Keratinocyte (primary cell): ENCODE measurements around the gene RAPGEFL1. TPM values are rescaled to one million over a fixed set of nuclear protein-coding genes. Genes with fewer than 3 reads are reported as not detected.
"Not testable (repeated sequence)": the region's sequence is repeated elsewhere in the genome, so short reads cannot be mapped to it uniquely, and the experiment has no call there.

Experiments used
- DNase-seq: peaks from one replicate; pipeline ENCODE4 v3.0.0-alpha.2; 2011; ENCODE audit warnings: low read depth, missing footprints, low spot score
- FAIRE-seq: peaks from 2 replicates; lab custom pipeline; 2011; peaks lifted over from hg19 to GRCh38; lab: Jason Lieb, UNC
- H2AFZ ChIP-seq: 2 replicates; pipeline ENCODE4 v1.6.0; 2012; ENCODE audit warnings: low read length, control low read depth, inconsistent platforms; ENCODE audit not compliant: control insufficient read depth
- H3K27ac ChIP-seq: 2 replicates; pipeline ENCODE4 v1.5.1; 2011; ENCODE audit warnings: low read length; ENCODE audit not compliant: control insufficient read depth, insufficient read depth
- H3K27me3 ChIP-seq: 3 replicates; pipeline ENCODE4 v1.6.0; 2011; ENCODE audit warnings: low read length; ENCODE audit not compliant: control insufficient read depth, insufficient read depth; ENCODE audit errors: extremely low read depth
- H3K36me3 ChIP-seq, 2 experiments: 2 replicates in 1 of 2; 3 replicates in 1 of 2; pipeline ENCODE4 v1.5.1; 2011; ENCODE audit warnings: low read length in 2 of 2, mild to moderate bottlenecking in 1 of 2; ENCODE audit not compliant: control insufficient read depth in 2 of 2, insufficient read depth in 2 of 2; ENCODE audit errors: extremely low read depth in 1 of 2
- H3K4me1 ChIP-seq: 3 replicates; pipeline ENCODE4 v1.5.1; 2011; ENCODE audit warnings: low read length; ENCODE audit not compliant: control insufficient read depth, insufficient read depth; ENCODE audit errors: extremely low read depth
- H3K4me2 ChIP-seq: 3 replicates; pipeline ENCODE4 v1.6.0; 2011; ENCODE audit warnings: low read depth, low read length; ENCODE audit not compliant: control insufficient read depth, insufficient read depth; ENCODE audit errors: extremely low read depth
- H3K4me3 ChIP-seq, 3 experiments: fragments of 200-600 bp in 1 of 3; sonication (generic) in 1 of 3; 2 replicates in 2 of 3; 3 replicates in 1 of 3; pipeline ENCODE4 v1.5.1; 2011 to 2016; ENCODE audit warnings: low read length in 3 of 3, mild to moderate bottlenecking in 3 of 3, control low read depth in 2 of 3, inconsistent platforms in 1 of 3, low read depth in 1 of 3, mixed read lengths in 1 of 3, mixed run types in 1 of 3, moderate library complexity in 1 of 3; ENCODE audit not compliant: control insufficient read depth in 2 of 3, insufficient read depth in 2 of 3; ENCODE audit errors: extremely low read depth in 1 of 3
- H3K79me2 ChIP-seq: 2 replicates; pipeline ENCODE4 v1.6.0; 2012; ENCODE audit warnings: low read length; ENCODE audit not compliant: control insufficient read depth, insufficient read depth
- H3K9ac ChIP-seq: 3 replicates; pipeline ENCODE4 v1.6.0; 2011; ENCODE audit warnings: low read length; ENCODE audit not compliant: control insufficient read depth, insufficient read depth; ENCODE audit errors: extremely low read depth
- H3K9me1 ChIP-seq: 3 replicates; pipeline ENCODE4 v1.6.0; 2011; ENCODE audit warnings: low read length; ENCODE audit not compliant: control insufficient read depth, insufficient read depth; ENCODE audit errors: extremely low read depth
- H3K9me3 ChIP-seq: 2 replicates; pipeline ENCODE4 v1.5.1; 2012; ENCODE audit warnings: low read depth, low read length; ENCODE audit not compliant: control insufficient read depth
- H4K20me1 ChIP-seq: 3 replicates; pipeline ENCODE4 v1.6.0; 2011; ENCODE audit warnings: low read length; ENCODE audit not compliant: control insufficient read depth, insufficient read depth; ENCODE audit errors: extremely low read depth
- EZH2 ChIP-seq: IDR thresholded peaks from one replicate; pipeline ENCODE4 v1.6.1; 2012; ENCODE audit warnings: inconsistent platforms, mild to moderate bottlenecking, low read length, moderate library complexity
- dilution Hi-C: fragments of 300-500 bp; cut with MboI; formaldehyde crosslinking; loops from one replicate; pipeline ENCODE4 v1.7.0; 2020; ENCODE audit warnings: low sequenced_read_pairs; ENCODE audit not compliant: extremely low pct_ligation_motif_present
- polyA plus RNA-seq, 5 experiments: library from polyadenylated mRNA; depleted of rRNA in 3 of 5; stranded (reverse) in 3 of 5; stranded (forward) in 1 of 5; unstranded in 1 of 5; fragments of >200 nt; gene quantifications; 1 replicate in 1 of 5; 2 replicates in 3 of 5; 3 replicates in 1 of 5; pipeline versions ENCODE4 v1.2.1 to v1.2.3, GENCODE V29; 2011 to 2012; ENCODE audit warnings: missing spikeins in 2 of 5, low read depth in 1 of 5, low replicate concordance in 1 of 5
- TF ChIP-seq, protein P1 (sequence below), 3 experiments: IDR thresholded peaks in 1 of 3; conservative IDR thresholded peaks in 1 of 3; optimal IDR thresholded peaks in 1 of 3; 2 replicates in 2 of 3; 3 replicates in 1 of 3; pipeline versions ENCODE3 to v1.5.1; 2011; ENCODE audit warnings: low read length in 3 of 3, mild to moderate bottlenecking in 3 of 3, moderate library complexity in 2 of 3, control low read depth in 1 of 3, inconsistent platforms in 1 of 3; ENCODE audit not compliant: insufficient read depth in 2 of 3; ENCODE audit errors: extremely low read depth in 1 of 3

Gene RAPGEFL1
- polyA plus RNA-seq, 1 donor (not counting 4 experiments of a cell fraction or from before 2014, with no cell fraction given) = 21.8 TPM

DNA sequence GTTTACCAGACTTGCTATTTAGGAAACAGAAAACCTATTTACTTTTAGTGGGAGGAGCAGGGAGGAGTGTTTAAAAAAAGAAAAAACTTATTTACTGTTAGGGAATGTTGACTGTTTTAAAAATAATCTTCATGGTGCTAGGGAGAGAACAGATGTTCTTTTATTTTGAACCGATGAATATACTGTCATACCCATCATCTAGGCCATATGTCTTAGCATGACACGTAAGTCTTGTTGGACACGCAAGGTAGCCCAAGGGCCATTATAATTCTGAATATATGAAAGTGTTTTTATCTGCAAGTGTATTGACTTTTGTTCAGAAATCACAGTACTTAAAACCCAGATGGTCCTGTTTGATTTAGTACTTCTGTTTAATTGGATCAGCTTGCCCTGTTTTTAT, 53.4 kb downstream of the RAPGEFL1 start:
- dilution Hi-C loops = no loop called here
- H4K20me1 ChIP-seq = no peaks in the 10 kb centered on the region
- no peaks in the 10 kb centered on the region for H3K9me1 ChIP-seq
- peaks cover 56% of the 10 kb centered on the region for H3K79me2 ChIP-seq
- no peak overlapping the region for H3K4me2 ChIP-seq
- TF ChIP-seq EZH2 = no peak
- TF ChIP-seq, protein P1, sequence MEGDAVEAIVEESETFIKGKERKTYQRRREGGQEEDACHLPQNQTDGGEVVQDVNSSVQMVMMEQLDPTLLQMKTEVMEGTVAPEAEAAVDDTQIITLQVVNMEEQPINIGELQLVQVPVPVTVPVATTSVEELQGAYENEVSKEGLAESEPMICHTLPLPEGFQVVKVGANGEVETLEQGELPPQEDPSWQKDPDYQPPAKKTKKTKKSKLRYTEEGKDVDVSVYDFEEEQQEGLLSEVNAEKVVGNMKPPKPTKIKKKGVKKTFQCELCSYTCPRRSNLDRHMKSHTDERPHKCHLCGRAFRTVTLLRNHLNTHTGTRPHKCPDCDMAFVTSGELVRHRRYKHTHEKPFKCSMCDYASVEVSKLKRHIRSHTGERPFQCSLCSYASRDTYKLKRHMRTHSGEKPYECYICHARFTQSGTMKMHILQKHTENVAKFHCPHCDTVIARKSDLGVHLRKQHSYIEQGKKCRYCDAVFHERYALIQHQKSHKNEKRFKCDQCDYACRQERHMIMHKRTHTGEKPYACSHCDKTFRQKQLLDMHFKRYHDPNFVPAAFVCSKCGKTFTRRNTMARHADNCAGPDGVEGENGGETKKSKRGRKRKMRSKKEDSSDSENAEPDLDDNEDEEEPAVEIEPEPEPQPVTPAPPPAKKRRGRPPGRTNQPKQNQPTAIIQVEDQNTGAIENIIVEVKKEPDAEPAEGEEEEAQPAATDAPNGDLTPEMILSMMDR (optimal IDR thresholded peaks at IDR 0.05 in 1 of 3, IDR thresholded peaks at IDR 0.05 in 1 of 3, conservative IDR thresholded peaks at IDR 0.05 in 1 of 3; ENCODE audit: extremely low read depth in 1 of 3, insufficient read depth in 2 of 3, low read length in 3 of 3) = no peak
- H3K36me3 ChIP-seq = peaks cover 0 to 3% of the 10 kb centered on the region in 2 experiments
- no peak overlapping the region for H2AFZ ChIP-seq
- FAIRE-seq (no peak), DNase-seq (no peak)
- no peak overlapping the region for H3K27ac ChIP-seq
- H3K4me1 ChIP-seq = no peaks in the 10 kb centered on the region
- H3K4me3 ChIP-seq = no peak overlapping the region
- no peak overlapping the region for H3K9ac ChIP-seq
- H3K9me3 ChIP-seq = no peaks in the 10 kb centered on the region
- no peaks in the 10 kb centered on the region for H3K27me3 ChIP-seq

DNA sequence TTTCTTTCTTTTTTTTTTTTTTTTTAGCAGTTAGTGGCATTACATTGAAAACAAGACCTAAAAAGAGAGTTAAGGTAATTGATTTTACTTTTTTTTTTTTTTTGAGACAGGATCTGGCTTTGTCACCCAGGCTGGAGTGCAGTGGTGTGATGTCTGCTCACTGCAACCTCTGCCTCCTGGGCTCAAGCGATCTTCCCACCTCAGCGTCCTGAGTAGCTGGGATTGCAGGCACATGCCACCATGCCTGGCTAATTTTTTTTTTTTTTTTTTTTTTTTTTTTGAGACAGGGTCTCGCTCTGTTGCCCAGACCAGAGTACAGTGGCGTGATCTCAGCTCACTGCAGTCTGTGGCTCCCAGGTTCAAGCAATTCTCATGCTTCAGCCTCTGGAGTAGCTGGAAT, 54.7 kb downstream of the RAPGEFL1 start:
- DNase-seq, H3K36me3 ChIP-seq, H3K9me3 ChIP-seq, H3K4me2 ChIP-seq, FAIRE-seq, H2AFZ ChIP-seq, H3K27me3 ChIP-seq, H3K27ac ChIP-seq, H3K4me3 ChIP-seq, H3K9me1 ChIP-seq, H4K20me1 ChIP-seq, dilution Hi-C loops, H3K9ac ChIP-seq, H3K4me1 ChIP-seq: not testable (repeated sequence)
- peaks cover 53% of the 10 kb centered on the region for H3K79me2 ChIP-seq

DNA sequence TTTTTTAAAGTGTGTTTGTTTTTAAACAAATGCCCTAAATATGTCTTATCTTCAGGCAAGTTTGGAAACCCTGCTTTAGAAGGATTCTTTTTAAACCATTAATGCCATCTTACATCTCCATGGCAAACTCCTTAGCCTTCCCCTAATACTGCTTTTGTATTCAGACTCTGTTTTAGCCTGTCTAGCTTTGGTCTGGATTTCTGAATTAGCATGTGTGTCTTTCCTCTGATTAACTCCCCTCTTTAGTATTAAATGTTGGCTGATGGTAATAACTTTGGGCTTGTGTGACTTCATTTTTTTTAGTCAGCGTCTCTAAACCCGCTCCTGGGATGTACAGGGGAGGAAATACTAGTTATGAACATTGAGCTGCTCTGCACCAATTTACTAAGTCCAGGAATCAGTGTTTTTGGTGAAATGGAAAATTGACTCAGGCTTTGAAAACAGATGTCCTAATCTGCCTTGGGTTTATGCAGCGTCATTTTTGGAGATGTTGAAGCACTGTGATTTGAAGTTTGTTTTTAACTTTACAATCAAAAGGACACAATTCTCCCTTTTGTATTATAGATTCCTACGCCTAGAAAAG, 64.1 kb downstream of the RAPGEFL1 start:
- no peaks in the 10 kb centered on the region for H3K9me3 ChIP-seq
- H3K4me3 ChIP-seq = no peak overlapping the region
- H2AFZ ChIP-seq = no peak overlapping the region
- no peaks in the 10 kb centered on the region for H3K4me1 ChIP-seq
- H3K36me3 ChIP-seq = peaks cover 3 to 4% of the 10 kb centered on the region in 2 experiments
- peaks cover 68% of the 10 kb centered on the region for H3K79me2 ChIP-seq
- no peak for FAIRE-seq
- H3K9me1 ChIP-seq = no peaks in the 10 kb centered on the region
- H4K20me1 ChIP-seq = peaks cover 4% of the 10 kb centered on the region
- no peak overlapping the region for H3K27ac ChIP-seq
- DNase-seq = no peak
- dilution Hi-C loops = no loop called here
- H3K4me2 ChIP-seq = no peak overlapping the region
- H3K27me3 ChIP-seq = no peaks in the 10 kb centered on the region
- no peak overlapping the region for H3K9ac ChIP-seq
- no peak for TF ChIP-seq EZH2
